Measurements from ENCODE around the gene CYGB.
A peak's percentile ranks its signal among the peaks of the same experiment; 100 is the strongest.

CYGB gene

DNA sequence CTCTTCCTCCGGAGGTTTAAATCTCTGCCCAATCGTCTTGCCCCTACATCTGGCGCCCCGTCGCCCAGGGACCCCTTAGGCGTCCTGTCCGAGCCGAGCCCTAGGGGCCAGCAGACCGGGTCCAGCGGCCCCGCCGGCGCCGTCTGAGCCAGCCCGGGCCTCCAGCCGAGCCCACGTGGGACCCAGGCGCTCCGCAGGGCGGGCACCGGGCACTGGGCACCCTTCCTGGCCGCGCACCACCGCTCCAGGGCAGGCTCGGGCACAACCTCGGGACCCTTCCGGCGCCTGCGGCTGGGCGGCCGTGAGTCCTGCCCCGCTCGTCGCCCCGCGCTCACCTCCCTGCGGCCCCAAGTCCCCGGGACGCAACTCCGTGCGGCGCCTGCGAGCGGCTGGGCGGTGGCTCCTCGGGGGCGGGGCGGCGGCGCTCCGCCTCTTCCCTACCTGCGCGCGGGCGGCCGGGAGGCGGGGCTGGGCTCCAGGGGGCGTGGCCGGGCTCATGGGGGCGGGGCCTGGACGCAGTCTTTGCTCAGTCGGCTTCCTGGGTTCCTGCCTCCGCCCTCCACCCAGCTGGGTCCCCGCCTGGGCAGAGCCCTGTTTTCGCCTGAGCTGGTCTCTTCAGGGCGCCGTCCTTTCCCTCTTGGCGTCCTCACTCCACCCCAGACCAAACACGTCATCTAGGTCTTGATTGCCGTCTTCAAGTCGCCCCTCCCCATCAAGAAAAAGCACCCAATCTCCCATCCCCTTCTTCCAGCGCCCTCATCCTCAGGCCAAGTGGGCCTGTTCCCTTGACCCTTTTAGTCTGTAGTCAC, 36.3 kb downstream of the CYGB start, which contains the start of gene RHBDF2:
TSS of gene RHBDF2 (minus strand) at position 406 of the 809 bp plus-strand sequence. CDS start 19,899 bp downstream, outside the sequence.
- no peaks in the 10 kb centered on the region for H3K9me3 ChIP-seq (ENCODE audit: control insufficient read depth, insufficient read depth, low read depth, low read length)
- H3K36me3 ChIP-seq (ENCODE audit: control insufficient read depth, insufficient read depth, low read length): no peaks in the 10 kb centered on the region
- peaks cover 5% of the 10 kb centered on the region; the same call in 1 of the 2 replicates for H3K27me3 ChIP-seq (ENCODE audit: control insufficient read depth, insufficient read depth, low read length)
- 0 out of 2 replicates have a peak within 1 kb of the TSS, but pooled peaks have one; percentile 30 for H3K27ac ChIP-seq (ENCODE audit: low read depth, low read length)
- peaks cover 49% of the 10 kb centered on the region for H3K4me1 ChIP-seq (ENCODE audit: control insufficient read depth, insufficient read depth, low read length)
- H3K4me3 ChIP-seq (ENCODE audit: low read depth, low read length): peak within 1 kb of the TSS; percentile 87
- peak within 1 kb of the TSS; percentile 74 for H3K9ac ChIP-seq (ENCODE audit: low read length)

DNA sequence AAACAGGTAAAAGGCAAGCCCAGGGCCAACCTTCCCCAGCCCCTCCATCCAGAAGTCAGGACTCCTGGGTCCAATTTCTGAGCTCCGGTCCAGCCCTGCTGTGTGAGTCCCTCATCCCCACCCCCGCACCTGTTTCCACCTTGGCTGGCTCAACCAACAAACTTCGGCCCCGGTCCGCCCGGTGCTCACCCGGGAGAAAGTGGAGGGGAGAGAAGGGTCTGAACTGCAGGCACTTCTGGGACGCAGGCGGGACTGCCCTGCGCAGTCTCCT, 36.8 kb downstream of the CYGB start:
- no peaks in the 10 kb centered on the region for H3K9me3 ChIP-seq (ENCODE audit: control insufficient read depth, insufficient read depth, low read depth, low read length)
- no peak overlapping the region for H3K27ac ChIP-seq (ENCODE audit: low read depth, low read length)
- peak overlapping the region; percentile 74 for H3K9ac ChIP-seq (ENCODE audit: low read length)
- peaks cover 5% of the 10 kb centered on the region; the same call in 1 of the 2 replicates for H3K27me3 ChIP-seq (ENCODE audit: control insufficient read depth, insufficient read depth, low read length)
- H3K4me1 ChIP-seq (ENCODE audit: control insufficient read depth, insufficient read depth, low read length): peaks cover 46% of the 10 kb centered on the region
- no peaks in the 10 kb centered on the region for H3K36me3 ChIP-seq (ENCODE audit: control insufficient read depth, insufficient read depth, low read length)
- peak overlapping the region; percentile 87 for H3K4me3 ChIP-seq (ENCODE audit: low read depth, low read length)

DNA sequence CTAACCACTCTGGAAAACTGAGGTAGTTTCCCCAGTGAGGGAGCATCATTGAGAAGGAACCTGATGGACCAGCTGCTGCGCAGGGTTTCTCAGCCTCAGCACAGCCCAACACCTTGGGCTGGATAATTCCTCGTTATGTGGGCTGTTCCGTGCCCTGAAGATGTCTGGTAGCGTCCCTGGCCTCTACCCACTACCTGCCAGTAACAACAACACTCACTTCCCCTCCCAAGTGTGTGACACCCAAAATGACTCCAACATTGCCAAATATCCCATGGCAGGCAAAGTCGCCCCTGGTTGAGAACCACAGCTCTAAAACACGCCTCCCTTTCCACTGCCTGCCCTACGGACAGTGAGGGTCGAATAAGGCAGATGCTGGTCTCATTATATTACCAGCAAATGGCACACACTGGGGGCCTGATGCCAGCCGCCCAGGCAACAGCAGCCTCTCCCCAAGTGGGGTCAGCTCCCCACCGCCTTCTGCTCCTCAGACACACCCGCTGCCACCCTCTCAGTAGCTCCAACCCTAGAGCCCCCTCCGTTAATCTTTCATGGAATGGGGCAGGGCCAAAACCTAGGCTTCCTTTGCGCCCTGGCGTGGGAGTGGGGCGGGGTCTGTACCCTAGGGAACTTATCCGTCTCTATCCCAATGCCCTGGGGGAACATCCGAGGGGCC, 37.3 kb downstream of the CYGB start:
- peaks cover 5% of the 10 kb centered on the region; the same call in 1 of the 2 replicates for H3K27me3 ChIP-seq (ENCODE audit: control insufficient read depth, insufficient read depth, low read length)
- no peak overlapping the region for H3K27ac ChIP-seq (ENCODE audit: low read depth, low read length)
- peaks cover 46% of the 10 kb centered on the region for H3K4me1 ChIP-seq (ENCODE audit: control insufficient read depth, insufficient read depth, low read length)
- no peaks in the 10 kb centered on the region for H3K36me3 ChIP-seq (ENCODE audit: control insufficient read depth, insufficient read depth, low read length)
- no peaks in the 10 kb centered on the region for H3K9me3 ChIP-seq (ENCODE audit: control insufficient read depth, insufficient read depth, low read depth, low read length)
- H3K4me3 ChIP-seq (ENCODE audit: low read depth, low read length): peak overlapping the region; percentile 87
- H3K9ac ChIP-seq (ENCODE audit: low read length): peak overlapping the region; percentile 74

DNA sequence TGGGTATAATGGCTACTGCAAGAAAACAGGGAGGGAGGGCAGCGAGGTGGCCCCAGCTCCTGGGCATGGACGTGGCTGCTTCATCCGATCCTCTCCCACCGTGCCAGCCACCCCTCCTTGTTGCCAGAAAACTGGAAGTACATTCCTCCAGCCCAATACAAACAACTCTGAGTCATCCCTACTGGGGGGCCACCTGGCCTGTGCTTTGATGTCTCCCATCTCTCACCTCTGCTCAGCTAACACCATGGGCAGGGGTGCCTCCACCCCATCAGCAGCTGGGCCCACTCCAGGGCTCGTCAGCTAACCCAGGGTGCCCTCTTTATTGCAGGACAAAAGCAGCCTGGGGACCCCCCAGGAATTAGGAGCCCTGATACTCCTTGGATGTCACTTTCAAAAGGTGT, 38.2 kb downstream of the CYGB start:
- Histone ChIP-seq H3K9me3 (ENCODE audit: control insufficient read depth, insufficient read depth, low read depth, low read length) (no peaks in the 10 kb centered on the region), H3K9ac (ENCODE audit: low read length) (no peak overlapping the region), H3K4me1 (ENCODE audit: control insufficient read depth, insufficient read depth, low read length) (peaks cover 46% of the 10 kb centered on the region), H3K27me3 (ENCODE audit: control insufficient read depth, insufficient read depth, low read length) (peaks cover 5% of the 10 kb centered on the region; the same call in 1 of the 2 replicates), H3K27ac (ENCODE audit: low read depth, low read length) (no peak overlapping the region), H3K36me3 (ENCODE audit: control insufficient read depth, insufficient read depth, low read length) (no peaks in the 10 kb centered on the region), H3K4me3 (ENCODE audit: low read depth, low read length) (peak overlapping the region; percentile 87; the same call in 1 of the 2 replicates)

DNA sequence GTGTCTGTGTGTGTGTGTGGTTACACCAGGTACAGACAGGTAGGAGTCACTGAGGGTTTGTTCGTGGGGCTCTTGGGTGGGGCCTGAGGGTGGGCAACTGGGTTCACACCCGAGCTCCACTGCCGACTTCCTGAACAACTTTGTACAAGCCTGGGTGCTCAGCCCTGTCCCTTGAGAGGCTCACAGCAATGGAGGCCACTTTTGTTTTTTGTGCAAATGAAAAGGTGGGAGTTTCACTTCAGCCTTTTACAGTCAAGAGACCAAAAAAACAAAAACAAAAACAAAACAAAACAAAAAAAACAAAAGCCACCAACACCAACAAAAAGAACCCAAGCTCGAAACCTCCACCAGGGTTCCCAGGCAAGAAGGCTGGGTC, 38.6 kb downstream of the CYGB start:
- Histone ChIP-seq H3K4me1 (ENCODE audit: control insufficient read depth, insufficient read depth, low read length) (peaks cover 46% of the 10 kb centered on the region), H3K9me3 (ENCODE audit: control insufficient read depth, insufficient read depth, low read depth, low read length) (no peaks in the 10 kb centered on the region), H3K27me3 (ENCODE audit: control insufficient read depth, insufficient read depth, low read length) (peaks cover 5% of the 10 kb centered on the region; the same call in 1 of the 2 replicates), H3K27ac (ENCODE audit: low read depth, low read length) (no peak overlapping the region), H3K36me3 (ENCODE audit: control insufficient read depth, insufficient read depth, low read length) (no peaks in the 10 kb centered on the region), H3K4me3 (ENCODE audit: low read depth, low read length) (peak overlapping the region; percentile 12; the same call in 1 of the 2 replicates), H3K9ac (ENCODE audit: low read length) (no peak overlapping the region)

- no peaks in the 10 kb centered on the region for H3K9me3 ChIP-seq (ENCODE audit: control insufficient read depth, insufficient read depth, low read depth, low read length)
- H3K4me1 ChIP-seq (ENCODE audit: control insufficient read depth, insufficient read depth, low read length): peaks cover 51% of the 10 kb centered on the region
- no peaks in the 10 kb centered on the region for H3K36me3 ChIP-seq (ENCODE audit: control insufficient read depth, insufficient read depth, low read length)
- peak overlapping the region; percentile 12; the same call in 1 of the 2 replicates for H3K4me3 ChIP-seq (ENCODE audit: low read depth, low read length)
- no peak overlapping the region for H3K9ac ChIP-seq (ENCODE audit: low read length)
- H3K27me3 ChIP-seq (ENCODE audit: control insufficient read depth, insufficient read depth, low read length): peaks cover 5% of the 10 kb centered on the region; the same call in 1 of the 2 replicates
- no peak overlapping the region for H3K27ac ChIP-seq (ENCODE audit: low read depth, low read length)
These were observed 39.3 kb downstream of the CYGB start for GRCh38 chr17:76497979-76498875.

DNA sequence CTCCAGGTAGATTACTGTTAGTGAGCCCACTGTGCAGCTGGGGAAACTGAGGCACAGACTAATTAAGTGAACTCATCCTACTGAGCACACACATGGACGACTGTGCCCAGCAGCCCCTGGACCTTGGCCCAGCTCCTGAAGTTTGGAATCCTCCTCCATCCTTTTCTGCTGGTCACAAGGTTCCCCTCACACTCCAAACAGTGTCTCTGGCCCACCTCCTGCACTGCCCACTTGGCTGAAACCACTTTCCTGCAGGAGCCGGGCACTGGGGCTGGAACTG, 39.9 kb downstream of the CYGB start:
- no peaks in the 10 kb centered on the region for H3K9me3 ChIP-seq (ENCODE audit: control insufficient read depth, insufficient read depth, low read depth, low read length)
- no peak overlapping the region for H3K4me3 ChIP-seq (ENCODE audit: low read depth, low read length)
- H3K27me3 ChIP-seq (ENCODE audit: control insufficient read depth, insufficient read depth, low read length): peaks cover 5% of the 10 kb centered on the region; the same call in 1 of the 2 replicates
- H3K27ac ChIP-seq (ENCODE audit: low read depth, low read length): no peak overlapping the region
- no peak overlapping the region for H3K9ac ChIP-seq (ENCODE audit: low read length)
- no peaks in the 10 kb centered on the region for H3K36me3 ChIP-seq (ENCODE audit: control insufficient read depth, insufficient read depth, low read length)
- H3K4me1 ChIP-seq (ENCODE audit: control insufficient read depth, insufficient read depth, low read length): peaks cover 57% of the 10 kb centered on the region

DNA sequence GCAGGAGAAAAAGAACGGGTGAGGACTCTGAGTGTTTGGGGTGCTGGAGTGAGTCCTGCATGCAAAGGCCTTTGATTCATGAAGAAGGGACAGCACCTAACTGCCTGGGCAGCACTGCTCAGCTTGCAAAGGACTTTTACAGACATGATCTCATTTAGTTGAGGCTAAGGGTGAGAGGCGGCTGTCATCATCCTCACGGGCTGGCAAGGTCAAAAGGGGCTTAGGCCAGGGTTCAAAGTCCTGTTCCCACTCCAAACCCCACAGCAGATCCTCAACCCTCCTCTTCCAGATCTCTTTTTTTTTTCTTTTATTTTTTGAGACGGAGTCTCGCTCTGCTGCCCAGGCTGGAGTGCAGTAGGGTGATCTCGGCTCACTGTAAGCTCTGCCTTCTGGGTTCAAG, 41.0 kb downstream of the CYGB start:
- Histone ChIP-seq H3K4me3 (ENCODE audit: low read depth, low read length) (no peak overlapping the region), H3K36me3 (ENCODE audit: control insufficient read depth, insufficient read depth, low read length) (no peaks in the 10 kb centered on the region), H3K9ac (ENCODE audit: low read length) (no peak overlapping the region), H3K27ac (ENCODE audit: low read depth, low read length) (no peak overlapping the region), H3K27me3 (ENCODE audit: control insufficient read depth, insufficient read depth, low read length) (peaks cover 5% of the 10 kb centered on the region; the same call in 1 of the 2 replicates), H3K9me3 (ENCODE audit: control insufficient read depth, insufficient read depth, low read depth, low read length) (no peaks in the 10 kb centered on the region), H3K4me1 (ENCODE audit: control insufficient read depth, insufficient read depth, low read length) (peaks cover 52% of the 10 kb centered on the region)

GRCh38 chr17:76495663-76496400, 41.7 kb downstream of the CYGB start:
- Histone ChIP-seq H3K9me3 (ENCODE audit: control insufficient read depth, insufficient read depth, low read depth, low read length) (no peaks in the 10 kb centered on the region), H3K4me3 (ENCODE audit: low read depth, low read length) (no peak overlapping the region), H3K4me1 (ENCODE audit: control insufficient read depth, insufficient read depth, low read length) (peaks cover 51% of the 10 kb centered on the region), H3K36me3 (ENCODE audit: control insufficient read depth, insufficient read depth, low read length) (no peaks in the 10 kb centered on the region), H3K27ac (ENCODE audit: low read depth, low read length) (no peak overlapping the region), H3K9ac (ENCODE audit: low read length) (no peak overlapping the region), H3K27me3 (ENCODE audit: control insufficient read depth, insufficient read depth, low read length) (peaks cover 5% of the 10 kb centered on the region; the same call in 1 of the 2 replicates)

DNA sequence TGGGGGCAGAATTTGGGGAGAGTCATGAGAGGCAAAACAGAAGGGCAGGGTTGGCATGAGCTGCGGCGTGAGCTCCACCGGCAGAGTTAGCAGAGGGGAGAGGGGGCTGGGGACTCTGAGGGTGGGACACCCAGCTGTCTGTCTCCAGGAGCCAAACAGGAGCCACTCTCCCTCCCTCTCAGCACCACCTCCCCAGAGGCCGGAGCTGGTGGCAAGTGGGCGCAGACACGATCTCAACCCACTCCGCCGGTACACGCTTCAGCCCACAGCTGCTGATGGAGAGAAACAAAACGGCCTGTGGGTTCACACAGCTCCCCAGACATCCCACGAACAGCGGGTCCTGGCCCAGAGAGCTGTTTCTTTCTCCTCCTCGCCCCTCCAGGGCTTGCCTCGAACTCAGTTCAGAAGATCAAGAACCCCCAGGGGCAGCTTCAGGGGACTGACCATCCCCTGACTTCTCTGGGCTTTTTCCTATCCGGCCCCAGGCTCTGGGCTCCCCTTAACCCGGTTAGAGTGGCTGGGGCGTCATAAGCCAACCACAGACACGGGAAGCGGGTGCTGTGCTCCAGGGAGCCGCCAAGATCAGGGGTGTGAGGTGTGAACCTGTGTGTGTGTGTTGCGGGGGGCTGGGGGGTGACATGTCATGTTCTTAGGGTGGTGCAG, 43.9 kb downstream of the CYGB start:
- H3K36me3 ChIP-seq (ENCODE audit: control insufficient read depth, insufficient read depth, low read length): no peaks in the 10 kb centered on the region
- no peaks in the 10 kb centered on the region for H3K9me3 ChIP-seq (ENCODE audit: control insufficient read depth, insufficient read depth, low read depth, low read length)
- H3K4me1 ChIP-seq (ENCODE audit: control insufficient read depth, insufficient read depth, low read length): peaks cover 33% of the 10 kb centered on the region
- no peak overlapping the region for H3K27ac ChIP-seq (ENCODE audit: low read depth, low read length)
- no peak overlapping the region for H3K4me3 ChIP-seq (ENCODE audit: low read depth, low read length)
- H3K27me3 ChIP-seq (ENCODE audit: control insufficient read depth, insufficient read depth, low read length): no peaks in the 10 kb centered on the region
- no peak overlapping the region for H3K9ac ChIP-seq (ENCODE audit: low read length)

Data from HUES6 (cell line).